Activated CD4-positive, alpha-beta T cell treated with anti-CD3 and anti-CD28 coated beads for 24 hours (primary cell): Measurements from ENCODE around the gene PACSIN1.
"Not testable (repeated sequence)": the region's sequence is repeated elsewhere in the genome, so short reads cannot be mapped to it uniquely, and the experiment has no call there.

Source experiments
- DNase-seq, 2 donors: peaks; one replicate each; pipeline ENCODE4 v3.0.0-alpha.2; 2020; ENCODE audit warnings: low read depth in 2 of 2

Gene PACSIN1

DNA sequence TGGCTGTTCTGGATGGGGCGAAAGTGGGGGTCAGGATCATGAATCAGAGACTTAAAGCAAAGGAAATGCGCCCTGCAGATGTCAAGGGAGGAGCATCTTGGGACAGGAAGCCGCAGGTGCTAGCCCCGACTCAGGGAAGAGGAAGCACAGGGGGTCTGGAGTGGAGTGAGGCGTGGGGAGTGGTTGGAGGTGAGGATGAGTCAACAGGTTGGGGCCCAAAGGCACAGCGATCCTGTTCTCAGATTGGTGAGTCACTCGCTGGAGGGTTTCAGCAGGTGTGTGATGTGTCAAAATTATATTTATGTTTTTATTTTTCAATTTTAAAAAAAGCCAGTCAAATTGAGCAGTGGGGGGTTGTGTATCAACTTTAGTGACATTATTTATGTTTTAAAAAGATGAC lies 19.0 kb downstream of the PACSIN1 start:
- peak; percentile 49 to 53 for DNase-seq

GRCh38 chr6:34485321-34486060 lies 19.6 kb downstream of the PACSIN1 start:
- no peak for DNase-seq

GRCh38 chr6:34486106-34486740 lies 20.3 kb downstream of the PACSIN1 start:
- DNase-seq: no peak

- DNase-seq: not testable (repeated sequence)
These were observed 21.0 kb downstream of the PACSIN1 start for GRCh38 chr6:34486886-34487285.

GRCh38 chr6:34487536-34487935 lies 21.7 kb downstream of the PACSIN1 start:
- no peak for DNase-seq

- DNase-seq: no peak
These were observed 23.4 kb downstream of the PACSIN1 start for GRCh38 chr6:34489207-34489805.

DNA sequence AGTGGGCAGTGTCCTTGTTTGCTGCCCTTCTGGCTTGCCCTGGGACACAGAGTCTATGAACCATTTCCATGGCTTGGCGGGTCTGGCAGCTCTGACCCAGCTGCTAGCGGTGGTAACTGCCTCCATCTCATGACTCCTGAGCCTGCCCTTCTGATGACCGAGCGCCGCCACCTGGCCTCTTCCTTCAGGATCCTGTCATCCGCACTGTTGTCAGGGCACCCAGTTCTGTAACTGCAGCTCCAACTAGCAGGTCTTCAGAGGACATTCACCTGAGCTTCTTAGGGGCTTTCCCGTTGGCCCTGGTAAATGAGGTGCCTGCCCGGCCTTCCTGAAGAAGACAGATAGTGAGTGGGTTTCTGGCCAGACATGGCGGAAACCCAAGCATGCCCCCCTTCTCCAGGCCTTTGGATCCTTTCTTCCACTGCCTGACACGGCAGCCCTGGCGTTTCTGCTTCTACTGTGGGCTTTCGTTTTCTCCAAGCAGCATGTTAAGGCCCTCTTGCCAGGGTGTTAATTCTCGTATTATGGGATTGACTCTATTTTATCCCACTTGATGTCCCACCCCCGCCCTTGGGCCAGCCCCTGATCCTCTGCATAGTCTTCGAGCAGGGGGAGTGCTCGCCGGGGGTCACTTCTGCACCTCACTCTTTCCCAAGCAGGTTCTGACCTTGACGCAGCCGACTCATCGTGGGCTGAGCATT lies 24.7 kb downstream of the PACSIN1 start:
- DNase-seq: no peak

DNA sequence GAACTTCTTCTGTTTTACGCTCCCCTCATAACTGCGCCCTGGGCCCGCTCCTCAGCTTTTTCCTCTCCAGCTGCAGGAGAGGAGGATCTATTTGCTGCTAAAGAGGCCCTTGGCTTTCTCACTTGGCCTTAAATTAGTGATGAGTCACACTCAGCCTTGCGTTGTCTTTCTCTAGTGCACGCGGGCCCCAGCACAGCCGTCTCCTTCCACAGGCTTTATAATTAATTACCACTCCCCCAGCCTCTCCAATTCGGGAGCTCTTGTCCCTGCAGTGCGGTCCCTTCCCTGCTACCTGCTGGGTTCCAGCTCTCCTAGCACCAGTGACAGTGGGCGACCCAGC lies 25.2 kb downstream of the PACSIN1 start:
- DNase-seq: no peak

DNA sequence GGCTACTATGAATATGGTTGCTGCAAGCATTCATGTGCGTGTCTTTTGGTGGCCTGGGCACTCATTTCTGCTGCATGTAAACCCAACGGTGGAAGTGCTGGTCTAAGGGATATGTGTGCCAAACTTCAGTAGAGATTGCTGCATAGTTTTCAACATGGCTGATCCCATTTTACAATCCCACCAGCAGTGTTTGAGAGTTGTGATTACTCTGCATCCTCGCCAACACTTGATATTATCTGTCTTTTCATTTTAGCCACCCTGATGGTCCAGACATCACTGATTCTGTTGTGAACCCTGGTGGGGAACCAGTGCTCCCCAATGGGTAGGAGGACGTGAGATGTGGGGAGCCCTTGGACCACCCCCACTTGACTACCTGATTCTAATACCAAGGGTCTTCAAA lies 27.5 kb downstream of the PACSIN1 start:
- DNase-seq: no peak

DNA sequence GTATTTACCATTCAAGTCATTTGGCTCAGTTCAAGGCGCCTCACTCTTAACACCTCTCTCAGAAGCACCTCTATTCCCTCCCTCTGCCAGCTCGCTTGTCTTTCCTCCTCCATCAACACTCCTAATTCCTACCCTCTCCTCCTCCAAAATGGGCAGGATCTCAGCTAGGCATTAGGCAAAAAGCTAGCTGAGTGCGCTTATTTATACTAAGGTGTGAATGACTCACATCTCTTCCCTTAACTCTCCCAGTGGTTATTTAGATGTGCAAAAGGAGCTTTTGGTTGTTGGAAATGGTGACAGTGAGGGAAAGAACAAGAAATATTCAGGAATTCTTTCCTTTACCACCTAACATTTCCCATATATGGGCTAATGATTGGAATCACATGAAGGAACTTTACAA lies 29.1 kb downstream of the PACSIN1 start:
- DNase-seq: no peak

DNA sequence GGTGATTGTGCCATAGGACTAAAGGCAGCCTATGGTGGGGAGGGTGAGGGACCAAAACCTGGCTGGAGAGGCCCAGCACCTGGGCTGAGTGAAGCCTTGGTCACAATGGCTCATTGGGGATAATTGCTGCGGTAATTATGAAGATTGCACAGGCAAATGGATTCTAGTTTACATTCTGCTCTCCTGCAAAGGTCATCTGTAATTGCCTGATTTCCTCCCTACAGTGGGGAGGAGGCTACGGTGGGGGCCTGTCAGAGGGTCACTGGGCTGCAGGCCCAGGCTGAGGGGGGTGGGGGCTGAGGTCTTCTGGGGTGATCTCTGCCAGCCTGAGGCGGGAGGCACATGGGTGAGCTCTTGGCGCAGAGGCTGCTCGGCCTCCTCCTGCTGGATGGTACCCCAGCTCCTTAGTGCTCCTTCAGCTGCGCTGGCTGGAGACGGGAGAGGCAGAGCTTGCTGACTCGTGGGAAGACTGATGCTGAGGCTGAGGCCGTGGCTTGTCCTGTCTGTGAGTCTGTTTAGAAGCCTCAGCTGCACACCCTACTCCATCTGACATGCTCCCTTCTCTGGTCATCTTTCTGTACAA lies 30.3 kb downstream of the PACSIN1 start:
- no peak for DNase-seq

DNA sequence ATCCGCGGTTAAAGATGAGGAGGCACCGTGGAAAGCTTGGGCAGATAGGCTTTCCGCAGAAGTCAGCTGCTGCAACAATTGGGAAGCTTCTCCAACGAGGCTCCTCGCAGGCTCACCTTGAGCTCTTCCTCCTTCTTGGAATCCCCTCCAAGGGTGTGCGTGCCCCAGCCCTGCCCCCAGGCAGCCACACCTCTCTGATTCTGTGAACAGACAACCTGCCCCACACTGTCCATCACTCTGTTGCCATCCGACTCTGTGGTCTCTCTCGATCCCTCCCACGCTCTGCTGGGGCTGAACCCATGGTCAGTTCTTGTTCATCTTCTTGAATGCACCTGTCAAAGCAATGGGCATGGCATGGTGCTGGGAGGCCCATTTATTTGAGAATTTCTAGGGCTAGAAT lies 31.5 kb downstream of the PACSIN1 start:
- no peak for DNase-seq

GRCh38 chr6:34506718-34507117 lies 40.8 kb downstream of the PACSIN1 start:
- no peak for DNase-seq

- no peak for DNase-seq
These were observed 42.5 kb downstream of the PACSIN1 start for GRCh38 chr6:34508425-34508824.

GRCh38 chr6:34509782-34510181 lies 43.9 kb downstream of the PACSIN1 start:
- DNase-seq: no peak

DNA sequence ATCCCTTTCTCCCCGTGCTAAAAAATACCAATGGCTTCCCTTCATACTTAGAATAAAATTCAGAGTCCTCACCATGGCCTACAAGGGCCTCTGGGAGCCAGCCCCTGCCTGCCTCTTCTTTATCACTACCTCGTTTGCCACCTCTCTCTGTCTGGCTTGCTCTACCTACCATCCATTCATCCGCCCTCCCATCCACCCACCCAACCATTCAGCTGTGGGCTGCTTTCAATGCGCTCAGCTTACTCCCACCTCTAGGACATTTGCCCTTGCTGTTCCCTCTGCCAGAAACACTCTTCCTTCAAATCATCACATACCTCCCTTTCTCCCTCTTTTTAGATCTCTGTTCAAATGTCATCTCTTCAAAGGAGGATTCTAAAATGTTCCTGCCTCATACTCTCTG lies 44.4 kb downstream of the PACSIN1 start:
- DNase-seq: no peak

DNA sequence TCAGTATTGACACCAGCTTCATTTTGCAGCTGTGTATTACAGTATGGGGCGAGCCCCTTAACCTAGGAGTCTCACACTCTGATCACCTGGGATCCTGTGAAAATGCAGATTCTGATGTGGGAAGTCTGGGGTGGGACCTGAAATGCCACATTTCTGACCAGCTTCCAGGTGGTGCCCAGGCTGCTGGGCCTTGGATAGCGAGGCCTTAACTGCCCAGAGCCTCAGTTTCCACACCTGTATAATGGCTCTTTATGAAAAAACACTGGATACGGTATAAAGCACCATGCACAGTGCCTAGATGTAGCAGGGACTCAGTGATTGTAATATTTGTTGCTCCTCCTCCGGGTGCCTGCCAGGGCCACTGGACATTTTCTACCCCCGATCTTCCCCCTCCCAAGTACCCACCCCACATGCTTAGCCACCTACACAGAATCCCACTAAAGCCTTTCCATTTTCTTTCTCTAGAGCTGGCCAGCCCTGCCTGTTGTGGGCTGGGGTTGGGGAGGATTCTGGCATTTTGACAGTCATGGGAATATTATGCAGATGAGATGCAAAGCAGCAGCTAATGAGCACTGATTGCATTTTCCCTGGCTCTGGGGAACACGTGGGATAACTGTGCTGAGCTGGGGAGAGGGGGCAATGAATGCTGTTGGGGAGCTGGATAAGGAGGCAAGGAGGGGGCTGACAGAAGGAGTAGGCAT lies 45.5 kb downstream of the PACSIN1 start:
- no peak for DNase-seq

DNA sequence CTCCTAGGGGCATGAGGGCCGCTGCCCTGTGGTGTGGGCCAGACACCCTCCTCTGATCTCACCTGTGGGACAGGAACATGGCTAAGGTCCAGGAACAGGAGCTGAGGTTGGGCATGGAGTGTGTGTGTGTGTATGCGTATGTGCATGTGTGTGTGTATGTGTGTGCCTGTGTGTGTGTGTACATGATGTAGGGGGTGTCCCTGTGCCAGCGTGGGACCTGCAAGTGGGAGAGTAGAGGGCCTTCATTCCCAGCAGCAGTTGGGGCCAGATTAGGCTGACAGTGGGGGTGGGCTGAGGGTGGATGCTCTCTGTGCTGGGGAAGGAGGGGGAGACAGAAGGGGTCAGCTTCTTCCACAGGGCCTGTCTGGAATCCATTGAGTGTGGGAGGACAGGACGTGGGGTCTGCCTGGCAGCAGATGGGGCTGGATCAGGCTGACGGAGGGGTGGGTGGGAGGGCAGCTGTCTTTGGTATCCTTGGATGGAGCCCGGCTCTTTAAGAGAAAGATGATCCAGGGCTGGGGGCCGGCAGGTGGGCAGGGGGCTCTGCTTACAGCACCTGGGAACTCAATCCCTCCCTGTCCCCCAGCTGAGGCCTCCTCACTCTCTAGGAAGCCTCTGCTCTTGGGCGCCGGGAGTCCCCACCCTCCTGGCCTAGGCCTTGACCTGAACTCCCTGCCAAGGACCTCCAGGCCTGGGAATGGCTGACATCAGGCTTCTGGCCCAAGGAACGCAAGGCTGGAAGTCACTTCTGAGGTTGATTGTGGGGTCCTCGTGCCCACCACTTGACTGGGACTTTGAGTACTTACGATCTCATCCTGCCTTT lies 46.2 kb downstream of the PACSIN1 start:
- no peak for DNase-seq

DNA sequence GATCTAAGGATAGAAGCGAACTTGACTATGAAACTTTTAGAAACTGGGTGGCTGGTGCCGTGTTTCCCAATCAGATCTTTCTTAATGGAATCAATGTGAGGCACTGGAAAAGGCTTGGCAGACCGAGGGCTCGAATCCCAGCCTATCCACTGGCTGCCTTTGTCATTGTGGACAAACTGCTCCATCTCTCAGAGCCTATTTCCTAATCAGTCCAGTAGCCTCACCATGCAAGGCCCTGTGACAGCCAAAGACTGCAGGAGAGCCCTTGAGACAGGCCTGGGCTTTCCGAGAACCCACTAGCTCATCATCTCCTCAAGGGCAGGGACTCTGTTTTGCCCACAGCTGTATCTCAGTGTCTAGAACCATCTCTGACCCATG lies 46.9 kb downstream of the PACSIN1 start:
- DNase-seq: no peak

- DNase-seq: no peak
These were observed 47.8 kb downstream of the PACSIN1 start for GRCh38 chr6:34513646-34514045.

- no peak for DNase-seq
These were observed 48.2 kb downstream of the PACSIN1 start for GRCh38 chr6:34514112-34514511.
